H1 (cell line): ENCODE data around the gene LRP1. TPM values are rescaled to one million over a fixed set of nuclear protein-coding genes. Genes with fewer than 3 reads are reported as not detected.

Experiments used
- CTCF ChIA-PET: fragments of 300-600 bp; sonication (Branson Sonifier 250); formaldehyde crosslinking; loops from one replicate; lab custom pipeline; 2021; ENCODE audit not compliant: partially characterized antibody; lab: Charles Lee
- POLR2A ChIA-PET: fragments of 300-600 bp; sonication (Branson Sonifier 250); formaldehyde crosslinking; loops from one replicate; lab custom pipeline; 2021; ENCODE audit warnings: inconsistent platforms; ENCODE audit not compliant: partially characterized antibody; lab: Charles Lee
- DNase-seq, 2 experiments: peaks; one replicate each; pipeline versions ENCODE4 v3.0.0 to v3.0.0-alpha.2; 2010 to 2022; ENCODE audit warnings: low spot score in 2 of 2, low read depth in 1 of 2, mixed read lengths in 1 of 2
- FAIRE-seq: peaks from 2 replicates; lab custom pipeline; 2011; peaks lifted over from hg19 to GRCh38; lab: Jason Lieb, UNC
- H2AFZ ChIP-seq: 2 replicates; pipeline ENCODE4 v1.8.1; 2012; ENCODE audit warnings: low read length, inconsistent platforms
- H2AK5ac ChIP-seq: 2 replicates; pipeline ENCODE4 v1.6.1; 2013; ENCODE audit warnings: low read depth, low read length
- H2BK120ac ChIP-seq: replicated peaks from 2 replicates; pipeline ENCODE3; 2013; ENCODE audit warnings: low read depth, low read length, inconsistent platforms
- H2BK12ac ChIP-seq: 2 replicates; pipeline ENCODE4 v1.6.1; 2013; ENCODE audit warnings: low read depth, low read length
- H2BK15ac ChIP-seq: 2 replicates; pipeline ENCODE4 v1.6.1; 2013; ENCODE audit warnings: low read length
- H2BK20ac ChIP-seq: 2 replicates; pipeline ENCODE4 v1.6.1; 2013; ENCODE audit warnings: low read length
- H2BK5ac ChIP-seq: 2 replicates; pipeline ENCODE4 v1.6.1; 2013; ENCODE audit warnings: low read depth, low read length
- H3K14ac ChIP-seq: 2 replicates; pipeline ENCODE4 v1.6.1; 2013; ENCODE audit warnings: inconsistent platforms; ENCODE audit not compliant: insufficient read length
- H3K18ac ChIP-seq: 2 replicates; pipeline ENCODE4 v1.6.1; 2013; ENCODE audit warnings: low read length; ENCODE audit errors: extremely low read depth
- H3K23ac ChIP-seq: 2 replicates; pipeline ENCODE4 v1.6.1; 2013; ENCODE audit warnings: inconsistent platforms; ENCODE audit not compliant: insufficient read length
- H3K23me2 ChIP-seq: 2 replicates; pipeline ENCODE4 v1.6.1; 2013; ENCODE audit warnings: low read depth, low read length
- H3K27ac ChIP-seq: 2 replicates; pipeline ENCODE4 v1.6.1; 2011; ENCODE audit warnings: low read depth, low read length, inconsistent platforms
- H3K27me3 ChIP-seq, 4 experiments: replicated peaks in 1 of 4; 1 replicate in 1 of 4; 2 replicates in 3 of 4; pipeline versions ENCODE4 v1.6.1 to v1.8.1; 2011 to 2013; ENCODE audit warnings: low read length in 3 of 4, mild to moderate bottlenecking in 3 of 4, inconsistent platforms in 2 of 4, mixed read lengths in 2 of 4, moderate library complexity in 1 of 4; ENCODE audit not compliant: control insufficient read depth in 3 of 4, insufficient read depth in 3 of 4; ENCODE audit errors: extremely low read depth in 1 of 4
- H3K36me3 ChIP-seq, 4 experiments: 2 replicates each; pipeline versions ENCODE4 v1.6.1 to v1.8.1; 2011 to 2013; ENCODE audit warnings: mild to moderate bottlenecking in 4 of 4, low read length in 3 of 4, moderate library complexity in 2 of 4, control low read depth in 1 of 4, inconsistent platforms in 1 of 4; ENCODE audit not compliant: insufficient read depth in 4 of 4, control insufficient read depth in 2 of 4
- H3K4ac ChIP-seq: replicated peaks from 2 replicates; pipeline ENCODE3; 2013; ENCODE audit warnings: low read length, low read depth, mixed read lengths, inconsistent platforms; ENCODE audit not compliant: insufficient read length
- H3K4me1 ChIP-seq, 4 experiments: replicated peaks in 1 of 4; 1 replicate in 1 of 4; 2 replicates in 3 of 4; pipeline versions ENCODE4 v1.6.1 to v1.8.1; 2011 to 2013; ENCODE audit warnings: low read length in 3 of 4, inconsistent platforms in 2 of 4, mixed read lengths in 1 of 4; ENCODE audit not compliant: insufficient read depth in 4 of 4, control insufficient read depth in 3 of 4
- H3K4me2 ChIP-seq, 2 experiments: 2 replicates each; pipeline versions ENCODE4 v1.6.1 to v1.8.1; 2011 to 2013; ENCODE audit warnings: low read depth in 2 of 2, low read length in 2 of 2, control low read depth in 1 of 2, inconsistent platforms in 1 of 2, mild to moderate bottlenecking in 1 of 2; ENCODE audit not compliant: insufficient read depth in 1 of 2
- H3K4me3 ChIP-seq, 4 experiments: fragments of 200-600, 300-600 bp in 1 of 4; sonication (generic), shearing (Covaris generic), sonication (Bioruptor Twin) in 1 of 4; 2 replicates each; pipeline versions ENCODE4 v1.5.1 to v1.8.1; 2011 to 2016; ENCODE audit warnings: low read length in 4 of 4, low read depth in 3 of 4, control low read depth in 2 of 4, inconsistent platforms in 2 of 4, mild to moderate bottlenecking in 2 of 4, mixed read lengths in 1 of 4, moderate library complexity in 1 of 4; ENCODE audit not compliant: insufficient read depth in 2 of 4; ENCODE audit errors: extremely low read depth in 1 of 4
- H3K56ac ChIP-seq: replicated peaks from 2 replicates; pipeline ENCODE3; 2013; ENCODE audit warnings: low read depth, mild to moderate bottlenecking, mixed read lengths, low read length, inconsistent platforms; ENCODE audit not compliant: insufficient read length
- H3K79me1 ChIP-seq: 2 replicates; pipeline ENCODE4 v1.6.1; 2013; ENCODE audit warnings: low read depth, low read length, control low read depth
- H3K79me2 ChIP-seq, 2 experiments: 2 replicates each; pipeline versions ENCODE4 v1.6.1 to v1.8.1; 2012 to 2013; ENCODE audit warnings: low read length in 2 of 2, mild to moderate bottlenecking in 2 of 2, inconsistent platforms in 1 of 2; ENCODE audit not compliant: insufficient read depth in 2 of 2, control insufficient read depth in 1 of 2
- H3K9ac ChIP-seq, 4 experiments: replicated peaks in 1 of 4; 1 replicate in 1 of 4; 2 replicates in 3 of 4; pipeline versions ENCODE4 v1.6.1 to v1.8.1; 2011 to 2013; ENCODE audit warnings: low read depth in 3 of 4, low read length in 3 of 4, control low read depth in 2 of 4, mild to moderate bottlenecking in 2 of 4, moderate library complexity in 2 of 4, inconsistent platforms in 1 of 4; ENCODE audit errors: extremely low read depth in 1 of 4
- H3K9me3 ChIP-seq, 2 experiments: 2 replicates each; pipeline versions ENCODE4 v1.6.1 to v1.8.1; 2012 to 2013; ENCODE audit warnings: mild to moderate bottlenecking in 2 of 2, moderate library complexity in 2 of 2, control low read depth in 1 of 2, inconsistent platforms in 1 of 2, low read depth in 1 of 2, low read length in 1 of 2, mixed read lengths in 1 of 2; ENCODE audit not compliant: insufficient read depth in 2 of 2
- H4K20me1 ChIP-seq, 2 experiments: replicated peaks in 1 of 2; 2 replicates each; pipeline versions ENCODE3 to v1.8.1; 2011 to 2013; ENCODE audit warnings: inconsistent platforms in 2 of 2, low read length in 2 of 2, mild to moderate bottlenecking in 1 of 2; ENCODE audit not compliant: insufficient read depth in 2 of 2, control insufficient read depth in 1 of 2
- H4K5ac ChIP-seq: 2 replicates; pipeline ENCODE4 v1.6.1; 2013; ENCODE audit warnings: low read length, low read depth, mixed read lengths, inconsistent platforms; ENCODE audit not compliant: insufficient read length
- H4K8ac ChIP-seq: 2 replicates; pipeline ENCODE4 v1.8.0; 2013; ENCODE audit warnings: mild to moderate bottlenecking, moderate library complexity, low read length, inconsistent platforms; ENCODE audit not compliant: insufficient read depth; ENCODE audit errors: extremely low read depth
- H4K91ac ChIP-seq: replicated peaks from 2 replicates; pipeline ENCODE3; 2013; ENCODE audit warnings: low read length, mixed read lengths, inconsistent platforms; ENCODE audit not compliant: insufficient read length
- ATF3 ChIP-seq: IDR thresholded peaks from 2 replicates; pipeline ENCODE4 v1.6.1; 2011; ENCODE audit warnings: low read depth, mild to moderate bottlenecking, low read length; ENCODE audit not compliant: insufficient read depth
- BCL11A ChIP-seq, 2 experiments: IDR thresholded peaks; one replicate each; pipeline ENCODE4 v1.6.1; 2011; ENCODE audit warnings: low read depth in 2 of 2, low read length in 2 of 2, mild to moderate bottlenecking in 2 of 2
- CBX8 ChIP-seq: fragments of 300-800, 300-1000 bp; sonication (generic); IDR thresholded peaks from 2 replicates; pipeline ENCODE4 v1.7.1; 2016; ENCODE audit warnings: low read depth, low read length, borderline replicate concordance
- CREB1 ChIP-seq: IDR thresholded peaks from 2 replicates; pipeline ENCODE4 v1.6.1; 2012; ENCODE audit warnings: inconsistent platforms
- E2F6 ChIP-seq: IDR thresholded peaks from 2 replicates; pipeline ENCODE4 v1.6.1; 2012; ENCODE audit warnings: inconsistent platforms
- MAFK ChIP-seq: IDR thresholded peaks from 2 replicates; pipeline ENCODE4 v1.6.1; 2012; ENCODE audit warnings: low read depth, mild to moderate bottlenecking, improper control_type of control experiment, low read length
- PHF8 ChIP-seq: fragments of 200-600 bp; sonication (generic); conservative IDR thresholded peaks from 2 replicates; pipeline ENCODE4 v1.7.1; 2012; ENCODE audit warnings: low read depth, mild to moderate bottlenecking, inconsistent platforms, low read length, moderate library complexity
- POLR2AphosphoS5 ChIP-seq: IDR thresholded peaks from 2 replicates; pipeline ENCODE4 v1.6.1; 2011; ENCODE audit warnings: low read depth, low read length
- POU5F1 ChIP-seq: IDR thresholded peaks from 2 replicates; pipeline ENCODE4 v1.6.1; 2011; ENCODE audit warnings: low read depth, mild to moderate bottlenecking, low read length, moderate library complexity
- SAP30 ChIP-seq: fragments of 300-600 bp; sonication (generic); IDR thresholded peaks from 2 replicates; pipeline ENCODE4 v1.7.1; 2012; ENCODE audit warnings: low read length, moderate library complexity, mild to moderate bottlenecking, inconsistent platforms; ENCODE audit not compliant: insufficient read depth, insufficient replicate concordance
- SP1 ChIP-seq: IDR thresholded peaks from 2 replicates; pipeline ENCODE4 v1.6.1; 2011; ENCODE audit warnings: low read depth, low read length
- TBP ChIP-seq: IDR thresholded peaks from 2 replicates; pipeline ENCODE4 v1.6.1; 2011; ENCODE audit warnings: low read depth, low read length, improper control_type of control experiment
- TEAD4 ChIP-seq: IDR thresholded peaks from 2 replicates; pipeline ENCODE4 v1.6.1; 2012; ENCODE audit warnings: low read depth, low read length, inconsistent platforms, mixed read lengths
- YY1 ChIP-seq: IDR thresholded peaks from 2 replicates; pipeline ENCODE4 v1.6.1; 2011; ENCODE audit warnings: low read depth, mild to moderate bottlenecking, low read length
- WGBS, 2 experiments: shearing (Covaris generic) in 1 of 2; methylation state at CpG; one replicate each; pipeline versions ENCODE4 v1.1.6 to v1.1.7; 2013 to 2015; ENCODE audit warnings: low lambda C conversion rate in 2 of 2, mixed read lengths in 2 of 2, inconsistent platforms in 1 of 2, low coverage in 1 of 2, missing lambda C conversion rate in 1 of 2; ENCODE audit not compliant: insufficient replicate concordance in 2 of 2, insufficient coverage in 1 of 2, insufficient read length in 1 of 2; ENCODE audit errors: extremely low coverage in 1 of 2, missing lambda C conversion rate in 1 of 2; 5-methylcytosine and 5-hydroxymethylcytosine counted together
- polyA plus RNA-seq, 7 experiments: library from polyadenylated mRNA; depleted of rRNA in 3 of 7; stranded (reverse) in 5 of 7; unstranded in 2 of 7; fragments of >200 nt in 5 of 7; fragments of 200-250 nt in 2 of 7; gene quantifications; 1 replicate in 5 of 7; 2 replicates in 1 of 7; 4 replicates in 1 of 7; pipeline versions ENCODE4 v1.2.1 to v1.2.3, GENCODE V29; 2011 to 2013; ENCODE audit warnings: missing spikeins in 2 of 7, mixed read lengths in 2 of 7
- total RNA-seq: library from RNA; stranded (reverse); fragmentation: NEBNext Ultra II Directional; extraction: Animal tissue kit (Norgen Biotek cat#: 25700); gene quantifications from 2 replicates; pipeline ENCODE4 v1.2.1, GENCODE V29; 2021

The LRP1 gene
- total and polyA plus RNA-seq, 2 of the 8 experiments (the other 6 are each of a cell fraction or from before 2014, with no cell fraction given) = 35.3 to 92.5 TPM

GRCh38 chr12:57199191-57199590 is 70.9 kb downstream of the LRP1 start:
- no peak overlapping the region for H3K27ac ChIP-seq
- no peak overlapping the region for H3K4me2 ChIP-seq
- no peak overlapping the region for H4K8ac ChIP-seq
- H3K79me2 ChIP-seq = no peaks in the 10 kb centered on the region
- no peak overlapping the region for H2BK15ac ChIP-seq
- H2BK12ac ChIP-seq = no peak overlapping the region
- no peak overlapping the region for H3K56ac ChIP-seq
- no peak for TF ChIP-seq YY1
- TF ChIP-seq TBP = no peak
- no peak for TF ChIP-seq POU5F1
- TF ChIP-seq E2F6 = no peak
- TF ChIP-seq SAP30 = no peak
- TF ChIP-seq MAFK = no peak
- TF ChIP-seq POLR2AphosphoS5 = no peak
- no peak for TF ChIP-seq BCL11A (IDR thresholded peaks at IDR 0.05; ENCODE audit: low read depth in 2 of 2, low read length in 2 of 2)
- no peak for TF ChIP-seq CBX8
- no peak for TF ChIP-seq CREB1
- TF ChIP-seq TEAD4 = no peak
- no peak for TF ChIP-seq PHF8
- TF ChIP-seq SP1 = no peak
- no peak for TF ChIP-seq ATF3
- no peak overlapping the region for H2BK5ac ChIP-seq
- H3K14ac ChIP-seq = no peak overlapping the region
- 98% methylated on average over 13 of the region's 15 CpGs; no CpG with 5 or more reads in 1 of the 2 experiments for WGBS, 2 experiments
- H3K9me3 ChIP-seq = no peaks in the 10 kb centered on the region
- no peak overlapping the region for H3K4me3 ChIP-seq
- H3K4me1 ChIP-seq = no peaks in the 10 kb centered on the region
- H3K23me2 ChIP-seq = no peaks in the 10 kb centered on the region; the same call in 1 of the 2 replicates
- no peak overlapping the region for H2AFZ ChIP-seq
- FAIRE-seq (no peak), DNase-seq (no peak)
- H2BK120ac ChIP-seq = no peak overlapping the region
- ChIA-PET POLR2A (interaction anchor here (1.0 to 6.5 kb wide), 8 partner anchors 11 to 60 kb away, joined by 3 to 53 read pairs (median 4); partner anchors contain the start of gene SHMT2), CTCF (interaction anchor here (0.7 to 5.6 kb wide), 4 partner anchors 11 to 49 kb away, joined by 3 to 32 read pairs (median 4); no protein-coding TSS in a partner anchor)
- H3K27me3 ChIP-seq = no peaks in the 10 kb centered on the region
- peaks cover 8 to 24% of the 10 kb centered on the region in 2 experiments for H4K20me1 ChIP-seq
- H4K5ac ChIP-seq = no peak overlapping the region
- no peak overlapping the region for H3K9ac ChIP-seq
- no peak overlapping the region for H4K91ac ChIP-seq
- no peak overlapping the region for H2AK5ac ChIP-seq
- H3K4ac ChIP-seq = no peak overlapping the region
- no peak overlapping the region for H3K18ac ChIP-seq
- no peak overlapping the region for H3K23ac ChIP-seq
- no peaks in the 10 kb centered on the region; the same call in 1 of the 2 replicates for H3K79me1 ChIP-seq
- H3K36me3 ChIP-seq = peaks cover 55 to 99% (median 91%) of the 10 kb centered on the region in 4 experiments
- H2BK20ac ChIP-seq = no peak overlapping the region
